OCI-LY1 (cell line): ENCODE results near the gene CD209.

Experiments used
- H2AFZ ChIP-seq: fragments of 200-600 bp; sonication (generic), shearing (Covaris generic); 2 replicates; pipeline ENCODE4 v1.6.0; 2014; ENCODE audit warnings: antibody characterized with exemption, mild to moderate bottlenecking, low read length
- H3F3A ChIP-seq: fragments of 200-600 bp; sonication (generic), shearing (Covaris generic); 2 replicates; pipeline ENCODE4 v1.6.0; 2014; ENCODE audit warnings: mild to moderate bottlenecking, antibody characterized with exemption, low read length, moderate library complexity; ENCODE audit not compliant: insufficient read depth
- H3K27ac ChIP-seq: fragments of 200-600 bp; sonication (generic); 2 replicates; pipeline ENCODE4 v1.5.1; 2014; ENCODE audit warnings: low read length, mixed run types, mild to moderate bottlenecking, low read depth; ENCODE audit not compliant: poor library complexity, severe bottlenecking
- H3K27me3 ChIP-seq: fragments of 200-600 bp; sonication (generic); 2 replicates; pipeline ENCODE4 v1.6.0; 2014; ENCODE audit warnings: antibody characterized with exemption, mild to moderate bottlenecking, low read length, moderate library complexity; ENCODE audit not compliant: insufficient read depth
- H3K36me3 ChIP-seq: fragments of 200-600 bp; sonication (generic); 2 replicates; pipeline ENCODE4 v1.6.1; 2014; ENCODE audit warnings: mild to moderate bottlenecking, antibody characterized with exemption, low read length, moderate library complexity, mixed read lengths; ENCODE audit not compliant: insufficient read depth
- H3K4me1 ChIP-seq: fragments of 200-600 bp; sonication (generic); 2 replicates; pipeline ENCODE4 v1.5.1; 2014; ENCODE audit warnings: mild to moderate bottlenecking, low read length, moderate library complexity; ENCODE audit not compliant: insufficient read depth, severe bottlenecking
- H3K4me2 ChIP-seq: fragments of 200-600 bp; sonication (generic), shearing (Covaris generic); 2 replicates; pipeline ENCODE4 v1.6.1; 2014; ENCODE audit warnings: low read length
- H3K4me3 ChIP-seq: fragments of 200-600 bp; sonication (generic); 2 replicates; pipeline ENCODE4 v1.5.1; 2014; ENCODE audit warnings: low read length, low read depth, mild to moderate bottlenecking, mixed read lengths; ENCODE audit not compliant: poor library complexity, severe bottlenecking
- H3K79me2 ChIP-seq: fragments of 200-600 bp; shearing (Covaris generic); 2 replicates; pipeline ENCODE4 v1.6.1; 2016; ENCODE audit warnings: mixed run types, low read length, mixed read lengths; ENCODE audit not compliant: insufficient read depth
- H3K9ac ChIP-seq: fragments of 200-600 bp; sonication (generic), shearing (Covaris generic); 2 replicates; pipeline ENCODE4 v1.6.1; 2014; ENCODE audit warnings: mild to moderate bottlenecking, low read length, mixed read lengths
- H3K9me2 ChIP-seq: fragments of 200-600 bp; sonication (generic), shearing (Covaris generic); 2 replicates; pipeline ENCODE4 v1.6.1; 2014; ENCODE audit warnings: low read depth, mild to moderate bottlenecking, low read length, mixed read lengths
- H3K9me3 ChIP-seq: fragments of 200-600 bp; shearing (Covaris generic); 2 replicates; pipeline ENCODE4 v1.6.1; 2014; ENCODE audit warnings: low read length, mixed read lengths
- H4K20me1 ChIP-seq: fragments of 200-600 bp; sonication (generic), shearing (Covaris generic); 2 replicates; pipeline ENCODE4 v1.6.0; 2016; ENCODE audit warnings: mild to moderate bottlenecking, low read length; ENCODE audit not compliant: insufficient read depth
- EZH2 ChIP-seq: fragments of 200-600 bp; sonication (generic), shearing (Covaris generic); IDR thresholded peaks from 2 replicates; pipeline ENCODE4 v1.8.0; 2017; ENCODE audit warnings: borderline replicate concordance, mixed run types, mild to moderate bottlenecking, antibody characterized with exemption, low read length, moderate library complexity, mixed read lengths
- TF ChIP-seq, protein P1 (sequence below): fragments of 200-600 bp; sonication (generic), shearing (Covaris generic); IDR thresholded peaks from 2 replicates; pipeline ENCODE4 v1.5.1; 2017; ENCODE audit warnings: mild to moderate bottlenecking, antibody characterized with exemption, low read length, moderate library complexity, mixed read lengths

The CD209 gene

DNA sequence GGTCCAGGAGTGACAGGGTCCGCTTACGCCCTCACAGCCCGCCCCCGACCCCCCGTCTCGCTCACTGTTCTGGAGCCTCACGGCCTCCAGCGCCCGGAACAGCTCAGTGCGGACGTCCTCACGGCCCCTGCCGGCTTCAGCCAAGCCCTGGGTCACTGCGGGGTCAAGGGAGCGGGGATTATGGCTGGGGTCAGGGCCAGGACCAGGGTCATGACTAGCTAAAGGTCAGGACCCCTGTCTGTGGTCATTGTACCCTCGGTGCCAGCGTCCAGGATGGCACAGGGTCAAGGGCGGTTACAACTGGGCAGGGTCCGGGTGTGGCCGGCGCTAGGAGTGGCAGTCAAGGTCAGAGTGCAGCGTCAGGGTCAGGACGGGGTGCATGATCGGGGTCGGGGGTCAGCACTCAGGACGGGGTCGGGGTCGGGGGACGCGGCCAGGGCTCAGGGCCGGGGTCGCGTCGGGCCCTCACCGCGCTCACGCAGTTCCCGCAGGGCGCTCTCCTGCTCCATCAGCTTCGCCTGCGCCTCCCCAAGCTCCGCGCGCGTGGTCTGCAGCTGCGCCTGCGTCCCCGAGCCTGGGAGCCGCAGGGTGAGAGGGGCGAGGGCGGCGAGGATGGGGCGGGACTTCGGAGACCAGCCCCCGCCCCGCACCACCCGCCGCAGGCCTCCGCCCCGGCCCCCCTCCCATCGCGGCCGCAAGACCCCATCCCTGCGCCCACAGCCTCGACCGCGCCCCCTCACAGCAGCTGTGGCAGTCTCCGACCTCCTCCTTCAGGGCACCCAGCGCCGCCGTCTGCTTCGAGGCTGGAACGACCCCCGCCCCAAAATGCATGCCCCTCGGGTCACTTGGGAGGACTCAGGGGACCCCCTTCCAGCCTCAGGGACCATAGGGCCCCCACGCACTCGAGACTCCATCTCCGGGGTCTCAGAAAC, 16.8 kb downstream of the CD209 start:
- peaks cover 3% of the 10 kb centered on the region; the same call in 1 of the 2 replicates for H3K27me3 ChIP-seq
- H3K4me1 ChIP-seq, result no peaks in the 10 kb centered on the region
- H3K36me3 ChIP-seq, result no peaks in the 10 kb centered on the region
- H3F3A ChIP-seq, result no peaks in the 10 kb centered on the region
- H3K9me3 ChIP-seq, result no peaks in the 10 kb centered on the region
- H3K9ac ChIP-seq, result no peak overlapping the region
- no peaks in the 10 kb centered on the region for H3K79me2 ChIP-seq
- no peaks in the 10 kb centered on the region for H3K9me2 ChIP-seq
- H2AFZ ChIP-seq, result no peak overlapping the region
- H4K20me1 ChIP-seq, result no peaks in the 10 kb centered on the region
- H3K4me2 ChIP-seq, result no peak overlapping the region
- no peak for TF ChIP-seq EZH2
- TF ChIP-seq, protein P1, sequence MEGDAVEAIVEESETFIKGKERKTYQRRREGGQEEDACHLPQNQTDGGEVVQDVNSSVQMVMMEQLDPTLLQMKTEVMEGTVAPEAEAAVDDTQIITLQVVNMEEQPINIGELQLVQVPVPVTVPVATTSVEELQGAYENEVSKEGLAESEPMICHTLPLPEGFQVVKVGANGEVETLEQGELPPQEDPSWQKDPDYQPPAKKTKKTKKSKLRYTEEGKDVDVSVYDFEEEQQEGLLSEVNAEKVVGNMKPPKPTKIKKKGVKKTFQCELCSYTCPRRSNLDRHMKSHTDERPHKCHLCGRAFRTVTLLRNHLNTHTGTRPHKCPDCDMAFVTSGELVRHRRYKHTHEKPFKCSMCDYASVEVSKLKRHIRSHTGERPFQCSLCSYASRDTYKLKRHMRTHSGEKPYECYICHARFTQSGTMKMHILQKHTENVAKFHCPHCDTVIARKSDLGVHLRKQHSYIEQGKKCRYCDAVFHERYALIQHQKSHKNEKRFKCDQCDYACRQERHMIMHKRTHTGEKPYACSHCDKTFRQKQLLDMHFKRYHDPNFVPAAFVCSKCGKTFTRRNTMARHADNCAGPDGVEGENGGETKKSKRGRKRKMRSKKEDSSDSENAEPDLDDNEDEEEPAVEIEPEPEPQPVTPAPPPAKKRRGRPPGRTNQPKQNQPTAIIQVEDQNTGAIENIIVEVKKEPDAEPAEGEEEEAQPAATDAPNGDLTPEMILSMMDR, result no peak
- H3K4me3 ChIP-seq, result no peak overlapping the region
- H3K27ac ChIP-seq, result no peak overlapping the region

DNA sequence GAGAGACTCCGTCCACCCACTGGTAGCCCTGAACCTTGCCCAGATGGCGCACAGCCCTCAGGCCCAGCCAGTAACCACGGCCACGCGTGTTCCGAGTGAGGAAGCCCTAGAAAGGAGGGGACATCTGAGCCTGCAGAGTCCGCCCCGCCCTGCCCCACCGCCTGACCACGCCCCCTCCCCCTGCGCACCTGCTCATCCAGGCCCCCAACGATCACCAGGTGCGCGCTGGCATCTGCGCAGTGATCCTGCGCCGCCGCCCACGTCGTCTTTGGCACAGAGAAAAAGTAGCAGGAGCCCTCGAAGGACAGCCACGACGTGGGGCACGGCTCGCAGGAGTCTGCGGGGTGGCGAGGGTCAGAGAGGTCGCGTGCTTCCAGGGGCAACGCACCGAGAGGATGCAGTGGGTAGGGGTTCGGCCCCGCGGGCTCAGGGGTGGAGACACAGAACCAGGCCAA, 17.5 kb downstream of the CD209 start:
- Histone ChIP-seq H3K4me2 (no peak overlapping the region), H2AFZ (no peak overlapping the region), H3K79me2 (no peaks in the 10 kb centered on the region), H3K27me3 (peaks cover 3% of the 10 kb centered on the region; the same call in 1 of the 2 replicates), H4K20me1 (no peaks in the 10 kb centered on the region), H3K4me3 (no peak overlapping the region), H3K9ac (no peak overlapping the region), H3K4me1 (no peaks in the 10 kb centered on the region), H3K9me2 (no peaks in the 10 kb centered on the region), H3K27ac (no peak overlapping the region), H3K36me3 (no peaks in the 10 kb centered on the region), H3F3A (no peaks in the 10 kb centered on the region), H3K9me3 (no peaks in the 10 kb centered on the region)
- TF ChIP-seq EZH2, result no peak
- TF ChIP-seq, protein P1, result no peak

DNA sequence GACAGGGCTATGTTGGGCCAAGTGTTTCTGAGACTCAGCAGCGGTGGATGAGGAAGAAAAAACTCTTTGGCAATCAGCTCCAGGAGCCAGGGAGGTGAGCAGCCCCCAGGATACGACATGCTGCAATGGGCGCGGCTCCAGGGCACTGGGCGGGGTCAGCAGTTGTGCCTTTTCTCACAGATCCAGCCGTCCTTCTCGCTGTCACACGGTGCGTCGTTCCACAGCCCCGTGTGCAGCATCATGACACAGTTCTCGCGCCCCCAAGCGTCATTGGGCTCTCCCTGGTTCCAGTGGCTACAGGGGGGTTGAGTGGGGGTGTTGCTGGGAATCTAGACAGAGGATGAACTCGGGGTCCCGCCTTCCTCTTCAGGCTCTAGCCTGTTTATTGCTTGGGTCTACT, 18.1 kb downstream of the CD209 start:
- Histone ChIP-seq H4K20me1 (no peaks in the 10 kb centered on the region), H3K36me3 (no peaks in the 10 kb centered on the region), H3K27me3 (peaks cover 3% of the 10 kb centered on the region; the same call in 1 of the 2 replicates), H3K9me2 (no peaks in the 10 kb centered on the region), H3K4me3 (no peak overlapping the region), H3K9ac (no peak overlapping the region), H3K27ac (no peak overlapping the region), H3K9me3 (no peaks in the 10 kb centered on the region), H3K79me2 (no peaks in the 10 kb centered on the region), H3K4me1 (no peaks in the 10 kb centered on the region), H3F3A (no peaks in the 10 kb centered on the region), H2AFZ (no peak overlapping the region), H3K4me2 (no peak overlapping the region)
- TF ChIP-seq, protein P1, result no peak
- no peak for TF ChIP-seq EZH2
